Panc1 (cell line): ENCODE measurements around the gene DAZAP2. TPM values are rescaled to one million over a fixed set of nuclear protein-coding genes. Genes with fewer than 3 reads are reported as not detected.

Source experiments
- ATAC-seq: fragments of 200-7000 bp; cut with Tn5 transposase; 2 replicates; pipeline ENCODE4 v1.9.1; 2020; ENCODE audit warnings: mild to moderate bottlenecking, moderate library complexity
- Bru-seq: library from RNA; stranded (reverse); fragments of 400-500 nt; gene quantifications from one replicate; lab custom pipeline; 2021; lab: Mats Ljungman, UMichigan
- BruChase-seq, 2 experiments: library from RNA; stranded (reverse); fragments of 400-500 nt; gene quantifications; one replicate each; lab custom pipeline; 2021; lab: Mats Ljungman, UMichigan
- BruUV-seq: library from RNA; stranded (reverse); fragments of 400-500 nt; replicated peaks from 2 replicates; lab custom pipeline; 2021; lab: Mats Ljungman, UMichigan
- CTCF ChIA-PET: fragments of 300-600 bp; sonication (Branson Sonifier 250); formaldehyde crosslinking; loops from one replicate; lab custom pipeline; 2022; ENCODE audit warnings: antibody characterized with exemption; lab: Charles Lee
- POLR2A ChIA-PET: fragments of 300-600 bp; sonication (Branson Sonifier 250); formaldehyde crosslinking; loops from one replicate; lab custom pipeline; 2022; ENCODE audit warnings: antibody characterized with exemption; lab: Charles Lee
- DNase-seq: peaks from one replicate; pipeline ENCODE4 v3.0.0-alpha.2; 2010; ENCODE audit warnings: low read depth, low spot score
- H3K27ac ChIP-seq: 2 replicates; pipeline ENCODE4 v1.5.1; 2011; ENCODE audit warnings: mild to moderate bottlenecking, low read length, inconsistent platforms
- H3K27me3 ChIP-seq: fragments of 200-500 bp; sonication (Bioruptor generic); 2 replicates; pipeline ENCODE4 v1.6.0; 2014; ENCODE audit warnings: low read length, inconsistent platforms; ENCODE audit not compliant: control insufficient read depth, insufficient read depth
- H3K36me3 ChIP-seq: fragments of 200-500 bp; sonication (Bioruptor generic); 2 replicates; pipeline ENCODE4 v1.5.1; 2014; ENCODE audit warnings: inconsistent platforms, mild to moderate bottlenecking, low read length, moderate library complexity; ENCODE audit not compliant: control insufficient read depth, insufficient read depth
- H3K4me1 ChIP-seq: 2 replicates; pipeline ENCODE4 v1.5.1; 2011; ENCODE audit warnings: inconsistent platforms, mild to moderate bottlenecking, low read length, moderate library complexity; ENCODE audit not compliant: control insufficient read depth, insufficient read depth
- H3K4me3 ChIP-seq, 2 experiments: 2 replicates each; pipeline ENCODE4 v1.5.1; 2011 to 2012; ENCODE audit warnings: low read depth in 2 of 2, low read length in 2 of 2, mild to moderate bottlenecking in 2 of 2, inconsistent platforms in 1 of 2, moderate library complexity in 1 of 2
- H3K9me3 ChIP-seq: fragments of 200-500 bp; sonication (Bioruptor generic); 2 replicates; pipeline ENCODE4 v1.5.1; 2014; ENCODE audit warnings: low read depth, mild to moderate bottlenecking, inconsistent platforms, low read length, moderate library complexity; ENCODE audit not compliant: control insufficient read depth, insufficient read depth
- POLR2AphosphoS5 ChIP-seq: IDR thresholded peaks from 2 replicates; pipeline ENCODE4 v1.6.1; 2012; ENCODE audit warnings: mild to moderate bottlenecking, low read depth, low read length, moderate library complexity
- SIN3A ChIP-seq: IDR thresholded peaks from 2 replicates; pipeline ENCODE4 v1.6.1; 2012; ENCODE audit warnings: low read depth, mild to moderate bottlenecking, low read length, moderate library complexity, borderline replicate concordance; ENCODE audit not compliant: insufficient read depth
- TCF7L2 ChIP-seq: IDR thresholded peaks from 2 replicates; pipeline ENCODE4 v1.6.1; 2011; ENCODE audit warnings: mild to moderate bottlenecking, low read depth, low read length, inconsistent platforms
- in situ Hi-C: cut with HindIII; loops from 2 replicates; pipeline ENCODE4 v1.10.0; 2016; ENCODE audit warnings: low sequenced_read_pairs, low pct_unique_long_range_greater_than_20kb
- intact Hi-C: fragments of 100-400 bp; cut with micrococcal nuclease; formaldehyde crosslinking; loops from one replicate; pipeline ENCODE4 v1.10.0; 2022; ENCODE audit not compliant: unreplicated experiment
- long read RNA-seq: library from polyadenylated mRNA; unstranded; transcript quantifications from one replicate; pipeline ENCODE4 v2.0.0, GENCODE V29; 2021; ENCODE audit not compliant: unreplicated experiment
- polyA plus RNA-seq: library from polyadenylated mRNA; unstranded; fragments of >200 nt; gene quantifications from one replicate; pipeline ENCODE4 v1.2.1, GENCODE V29; 2012; ENCODE audit warnings: missing spikeins; ENCODE audit not compliant: insufficient read length
- total RNA-seq: library from RNA; stranded (reverse); gene quantifications from one replicate; pipeline ENCODE4 v1.2.1, GENCODE V29; 2021; ENCODE audit not compliant: unreplicated experiment
- TF ChIP-seq, protein P1 (sequence below), 2 experiments: IDR thresholded peaks; 2 replicates each; pipeline ENCODE4 v1.6.1; 2011 to 2012; ENCODE audit warnings: low read depth in 2 of 2, control low read depth in 1 of 2, low read length in 1 of 2, mild to moderate bottlenecking in 1 of 2, moderate library complexity in 1 of 2; ENCODE audit not compliant: insufficient read depth in 1 of 2
- TF ChIP-seq, protein P2 (sequence below): fragments of 450-650 bp; IDR thresholded peaks from 2 replicates; pipeline ENCODE4 v1.5.1; 2017; ENCODE audit warnings: mild to moderate bottlenecking

Gene DAZAP2, protein sequence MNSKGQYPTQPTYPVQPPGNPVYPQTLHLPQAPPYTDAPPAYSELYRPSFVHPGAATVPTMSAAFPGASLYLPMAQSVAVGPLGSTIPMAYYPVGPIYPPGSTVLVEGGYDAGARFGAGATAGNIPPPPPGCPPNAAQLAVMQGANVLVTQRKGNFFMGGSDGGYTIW
- 197 TPM for total RNA-seq
- polyA plus RNA-seq: 269 TPM
- Bru-seq, nascent RNA: percentile 75 among the genes with signal in this experiment
- BruChase-seq, experiment 1, labeled RNA remaining after a 2-hour chase: percentile 87 among the genes with signal in this experiment
- percentile 96 among the genes with signal in this experiment for BruChase-seq, experiment 2, labeled RNA remaining after a 6-hour chase
- long read RNA-seq, transcript DAZAP2-202 (4 exons, 1,117 nt): minor isoform, 7 of 416 reads
- long read RNA-seq, transcript DAZAP2-201 (4 exons, 2,598 nt): major isoform, 361 of 416 reads
- long read RNA-seq, transcript DAZAP2-214 (2 exons, 3,664 nt): minor isoform, 7 of 416 reads
- long read RNA-seq, partial matches to known transcripts: 28 of 416 reads
- long read RNA-seq, other reads (novel, unspliced or antisense): 12 of 416 reads

DNA sequence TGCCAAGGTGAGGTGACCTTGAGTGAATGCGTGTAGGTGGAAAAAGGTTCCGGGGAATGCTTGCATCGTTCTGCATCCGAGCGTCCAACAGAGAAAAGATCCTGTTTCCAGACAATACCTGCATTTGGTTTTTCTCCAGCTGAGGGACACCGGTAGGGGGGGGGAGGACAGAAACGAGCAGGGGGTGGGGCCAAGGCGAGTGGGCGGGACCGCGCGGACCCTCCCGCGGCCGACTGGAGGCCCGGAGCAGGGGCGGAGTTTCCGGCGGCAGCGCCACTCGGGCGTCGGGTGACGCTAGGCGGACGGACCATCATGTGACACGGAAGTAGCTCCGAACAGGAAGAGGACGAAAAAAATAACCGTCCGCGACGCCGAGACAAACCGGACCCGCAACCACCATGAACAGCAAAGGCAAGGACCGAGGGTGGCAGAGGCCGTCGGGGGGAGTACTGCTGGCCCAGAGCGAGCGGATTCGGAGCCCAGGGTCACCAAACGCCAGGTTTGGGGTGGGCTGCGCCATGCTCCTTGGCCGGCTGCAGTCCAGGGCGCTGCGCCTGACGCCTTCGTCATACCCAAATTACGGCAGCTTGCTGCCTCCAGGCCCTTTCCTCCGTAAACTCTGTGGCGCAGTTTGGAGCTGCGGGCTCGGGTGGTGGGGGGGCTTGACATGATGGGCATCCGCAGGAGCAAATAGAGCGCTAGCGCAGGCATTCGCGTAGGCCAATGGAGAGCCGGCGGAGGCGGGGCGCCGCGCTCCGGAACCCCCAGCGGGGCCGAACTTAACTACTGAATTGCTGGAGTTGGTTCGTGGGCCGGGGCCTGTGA lies at the start of gene DAZAP2:
DAZAP2 (plus strand) TSS at position 317 of the 825 bp plus-strand sequence; CDS start at position 399, 82 bp downstream.
- peak; percentile 99 for ATAC-seq
- in situ Hi-C loops (no loop called here), intact Hi-C loops (no loop called here)
- Histone ChIP-seq H3K36me3 (peaks cover 29% of the 10 kb centered on the region), H3K27me3 (no peaks in the 10 kb centered on the region), H3K4me3 (peak within 1 kb of the TSS; percentile 96 to 98), H3K9me3 (no peaks in the 10 kb centered on the region), H3K4me1 (peaks cover 14% of the 10 kb centered on the region), H3K27ac (peak within 1 kb of the TSS; percentile 95)
- TSS peak; percentile 90 for BruUV-seq
- ChIA-PET POLR2A (interaction anchor here (0.5 to 0.8 kb wide), 3 partner anchors 13 to 252 kb away, joined by 4 to 8 read pairs (median 4); no protein-coding TSS in a partner anchor), CTCF (no interaction called here)
- TF ChIP-seq, protein P1, sequence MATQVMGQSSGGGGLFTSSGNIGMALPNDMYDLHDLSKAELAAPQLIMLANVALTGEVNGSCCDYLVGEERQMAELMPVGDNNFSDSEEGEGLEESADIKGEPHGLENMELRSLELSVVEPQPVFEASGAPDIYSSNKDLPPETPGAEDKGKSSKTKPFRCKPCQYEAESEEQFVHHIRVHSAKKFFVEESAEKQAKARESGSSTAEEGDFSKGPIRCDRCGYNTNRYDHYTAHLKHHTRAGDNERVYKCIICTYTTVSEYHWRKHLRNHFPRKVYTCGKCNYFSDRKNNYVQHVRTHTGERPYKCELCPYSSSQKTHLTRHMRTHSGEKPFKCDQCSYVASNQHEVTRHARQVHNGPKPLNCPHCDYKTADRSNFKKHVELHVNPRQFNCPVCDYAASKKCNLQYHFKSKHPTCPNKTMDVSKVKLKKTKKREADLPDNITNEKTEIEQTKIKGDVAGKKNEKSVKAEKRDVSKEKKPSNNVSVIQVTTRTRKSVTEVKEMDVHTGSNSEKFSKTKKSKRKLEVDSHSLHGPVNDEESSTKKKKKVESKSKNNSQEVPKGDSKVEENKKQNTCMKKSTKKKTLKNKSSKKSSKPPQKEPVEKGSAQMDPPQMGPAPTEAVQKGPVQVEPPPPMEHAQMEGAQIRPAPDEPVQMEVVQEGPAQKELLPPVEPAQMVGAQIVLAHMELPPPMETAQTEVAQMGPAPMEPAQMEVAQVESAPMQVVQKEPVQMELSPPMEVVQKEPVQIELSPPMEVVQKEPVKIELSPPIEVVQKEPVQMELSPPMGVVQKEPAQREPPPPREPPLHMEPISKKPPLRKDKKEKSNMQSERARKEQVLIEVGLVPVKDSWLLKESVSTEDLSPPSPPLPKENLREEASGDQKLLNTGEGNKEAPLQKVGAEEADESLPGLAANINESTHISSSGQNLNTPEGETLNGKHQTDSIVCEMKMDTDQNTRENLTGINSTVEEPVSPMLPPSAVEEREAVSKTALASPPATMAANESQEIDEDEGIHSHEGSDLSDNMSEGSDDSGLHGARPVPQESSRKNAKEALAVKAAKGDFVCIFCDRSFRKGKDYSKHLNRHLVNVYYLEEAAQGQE (IDR thresholded peaks at IDR 0.05; ENCODE audit: insufficient read depth in 1 of 2, low read depth in 2 of 2, low read length in 1 of 2): no peak
- TF ChIP-seq SIN3A (peak; percentile 89; the same call in 1 of the 2 replicates), POLR2AphosphoS5 (peak; percentile 93)
- DNase-seq: peak; percentile 82

DNA sequence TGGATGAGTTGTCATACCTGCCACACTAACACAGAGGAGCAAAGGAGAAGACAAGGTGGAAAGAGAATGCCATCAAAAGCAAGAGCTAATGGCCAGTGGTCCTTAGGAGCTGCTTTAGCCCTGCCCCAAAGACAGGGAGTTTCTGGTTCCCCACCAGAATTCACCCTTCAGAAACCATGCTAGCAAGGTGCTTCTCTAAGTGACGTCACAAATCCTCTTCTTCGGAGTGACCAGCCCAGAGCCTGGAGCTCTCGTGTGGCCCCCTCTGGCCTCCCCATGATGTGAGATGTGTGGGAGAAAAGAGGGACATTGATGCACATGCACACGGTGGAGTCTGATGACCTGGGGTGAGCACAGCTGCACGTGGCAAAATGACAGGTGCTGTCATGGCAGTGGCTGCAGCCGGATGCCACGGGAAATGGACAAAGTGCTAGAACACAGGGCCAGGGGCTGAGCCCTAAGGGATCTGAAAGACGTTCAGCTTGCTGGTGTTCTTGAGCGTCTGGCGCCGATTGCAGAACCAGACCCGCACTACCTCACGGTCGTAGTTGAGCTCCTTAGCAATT lies 48.8 kb upstream of the DAZAP2 start:
- no peak for ATAC-seq
- CTCF ChIA-PET: no interaction called here

DNA sequence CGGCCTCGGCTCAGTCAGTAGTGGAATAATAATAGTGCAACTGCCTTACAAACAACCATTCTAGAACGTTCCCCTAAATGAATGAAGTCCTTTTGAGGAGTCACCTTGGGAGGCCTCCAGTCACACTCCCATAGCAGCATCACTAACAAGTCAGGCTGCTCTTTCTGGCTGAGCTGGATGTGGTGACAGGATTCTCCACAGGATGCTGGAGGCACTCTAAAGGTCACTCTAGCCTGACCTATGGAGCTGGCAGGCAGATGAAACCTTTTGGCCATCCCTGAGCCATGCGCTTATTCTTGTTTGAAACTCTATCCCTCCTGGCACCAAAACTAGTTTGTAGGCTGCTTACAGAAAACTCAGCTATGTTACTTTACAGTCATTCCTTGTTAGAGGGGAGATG lies 47.8 kb upstream of the DAZAP2 start:
- Histone ChIP-seq H3K4me1 (no peaks in the 10 kb centered on the region), H3K27me3 (no peaks in the 10 kb centered on the region), H3K36me3 (no peaks in the 10 kb centered on the region), H3K4me3 (no peak overlapping the region), H3K27ac (no peak overlapping the region), H3K9me3 (no peaks in the 10 kb centered on the region)
- ChIA-PET CTCF (no interaction called here), POLR2A (no interaction called here)
- in situ Hi-C loops: no loop called here
- BruUV-seq: no TSS peak
- DNase-seq (no peak), ATAC-seq (no peak)
- intact Hi-C loops: no loop called here
- no peak for TF ChIP-seq SIN3A
- TF ChIP-seq, protein P1 (IDR thresholded peaks at IDR 0.05; ENCODE audit: insufficient read depth in 1 of 2, low read depth in 2 of 2, low read length in 1 of 2): no peak
- no peak for TF ChIP-seq POLR2AphosphoS5
- TF ChIP-seq TCF7L2: no peak
- TF ChIP-seq, protein P2, sequence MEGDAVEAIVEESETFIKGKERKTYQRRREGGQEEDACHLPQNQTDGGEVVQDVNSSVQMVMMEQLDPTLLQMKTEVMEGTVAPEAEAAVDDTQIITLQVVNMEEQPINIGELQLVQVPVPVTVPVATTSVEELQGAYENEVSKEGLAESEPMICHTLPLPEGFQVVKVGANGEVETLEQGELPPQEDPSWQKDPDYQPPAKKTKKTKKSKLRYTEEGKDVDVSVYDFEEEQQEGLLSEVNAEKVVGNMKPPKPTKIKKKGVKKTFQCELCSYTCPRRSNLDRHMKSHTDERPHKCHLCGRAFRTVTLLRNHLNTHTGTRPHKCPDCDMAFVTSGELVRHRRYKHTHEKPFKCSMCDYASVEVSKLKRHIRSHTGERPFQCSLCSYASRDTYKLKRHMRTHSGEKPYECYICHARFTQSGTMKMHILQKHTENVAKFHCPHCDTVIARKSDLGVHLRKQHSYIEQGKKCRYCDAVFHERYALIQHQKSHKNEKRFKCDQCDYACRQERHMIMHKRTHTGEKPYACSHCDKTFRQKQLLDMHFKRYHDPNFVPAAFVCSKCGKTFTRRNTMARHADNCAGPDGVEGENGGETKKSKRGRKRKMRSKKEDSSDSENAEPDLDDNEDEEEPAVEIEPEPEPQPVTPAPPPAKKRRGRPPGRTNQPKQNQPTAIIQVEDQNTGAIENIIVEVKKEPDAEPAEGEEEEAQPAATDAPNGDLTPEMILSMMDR: no peak

More for the DNA sequence above, 48.8 kb upstream of the DAZAP2 start:
- H3K9me3 ChIP-seq: no peaks in the 10 kb centered on the region
- POLR2A ChIA-PET: no interaction called here
- no peak for TF ChIP-seq POLR2AphosphoS5
- BruUV-seq: no TSS peak
- in situ Hi-C loops (no loop called here), intact Hi-C loops (no loop called here)
- DNase-seq: no peak
- no peak overlapping the region for H3K27ac ChIP-seq
- H3K36me3 ChIP-seq: no peaks in the 10 kb centered on the region
- H3K4me1 ChIP-seq: no peaks in the 10 kb centered on the region
- no peak overlapping the region for H3K4me3 ChIP-seq
- H3K27me3 ChIP-seq: no peaks in the 10 kb centered on the region
